Smooth muscle cell (in vitro differentiated cells): ENCODE measurements around the gene HK1. TPM values are rescaled to one million over a fixed set of nuclear protein-coding genes. Genes with fewer than 3 reads are reported as not detected.
A peak's percentile ranks its signal among the peaks of the same experiment; 100 is the strongest.

Source experiments
- DNase-seq: peaks from one replicate; lab custom pipeline; 2025; ENCODE audit not compliant: unreplicated experiment; lab: John Stamatoyannopoulos, UW
- H2AFZ ChIP-seq: fragments of 200-600 bp; sonication (generic); 2 replicates; pipeline ENCODE4 v1.6.0; 2016; ENCODE audit warnings: antibody characterized with exemption, low read depth, mild to moderate bottlenecking
- H3F3A ChIP-seq: fragments of 200-600 bp; sonication (generic); 2 replicates; pipeline ENCODE4 v1.6.0; 2017; ENCODE audit warnings: antibody characterized with exemption, low read depth
- H3K27ac ChIP-seq: fragments of 200-600 bp; sonication (generic); 2 replicates; pipeline ENCODE4 v1.5.1; 2016; ENCODE audit warnings: low read depth, mild to moderate bottlenecking
- H3K27me3 ChIP-seq: fragments of 200-600 bp; sonication (generic); 2 replicates; pipeline ENCODE4 v1.6.1; 2016; ENCODE audit warnings: low read depth, mild to moderate bottlenecking
- H3K36me3 ChIP-seq: fragments of 200-600 bp; sonication (generic); 2 replicates; pipeline ENCODE4 v1.5.1; 2016; ENCODE audit warnings: low read depth
- H3K4me1 ChIP-seq: fragments of 200-600 bp; sonication (generic); 2 replicates; pipeline ENCODE4 v1.5.1; 2016; ENCODE audit warnings: low read depth
- H3K4me2 ChIP-seq: fragments of 200-600 bp; sonication (generic); 2 replicates; pipeline ENCODE4 v1.6.0; 2016; ENCODE audit warnings: mild to moderate bottlenecking
- H3K4me3 ChIP-seq: fragments of 200-600 bp; sonication (generic); 2 replicates; pipeline ENCODE4 v1.5.1; 2016; ENCODE audit warnings: mild to moderate bottlenecking
- H3K79me2 ChIP-seq: fragments of 200-600 bp; sonication (generic); 2 replicates; pipeline ENCODE4 v1.6.0; 2016; ENCODE audit warnings: low read depth, mild to moderate bottlenecking
- H3K9ac ChIP-seq: fragments of 200-600 bp; sonication (generic); 2 replicates; pipeline ENCODE4 v1.6.0; 2016; ENCODE audit warnings: low read depth
- H3K9me3 ChIP-seq: fragments of 200-600 bp; sonication (generic); replicated peaks from 2 replicates; pipeline ENCODE4 v1.5.1; 2016; ENCODE audit warnings: low read depth
- H4K20me1 ChIP-seq: fragments of 200-600 bp; sonication (generic); 2 replicates; pipeline ENCODE4 v1.6.0; 2016; ENCODE audit warnings: low read depth
- WGBS: methylation state at CpG from one replicate; pipeline ENCODE4 v1.1.7; 2016; ENCODE audit warnings: low lambda C conversion rate; 5-methylcytosine and 5-hydroxymethylcytosine counted together
- polyA plus RNA-seq: library from polyadenylated mRNA; unstranded; fragments of >200 nt; fragmentation: Nextera tagmentation; extraction: Ambion mirVana; gene quantifications from 2 replicates; pipeline ENCODE4 v1.2.1, GENCODE V29; 2016
- total RNA-seq: library from RNA; depleted of rRNA; stranded (reverse); fragments of >200 nt; gene quantifications from 2 replicates; pipeline ENCODE4 v1.2.3, GENCODE V29; 2014
- TF ChIP-seq, protein P1 (sequence below): fragments of 200-600 bp; sonication (generic); IDR thresholded peaks from 2 replicates; pipeline ENCODE4 v1.5.1; 2017; ENCODE audit warnings: borderline replicate concordance, mild to moderate bottlenecking, antibody characterized with exemption; ENCODE audit not compliant: insufficient read depth, poor library complexity, severe bottlenecking

The HK1 gene
- total and polyA plus RNA-seq, 2 experiments from 2014 or later = 62.7 to 123 TPM

DNA sequence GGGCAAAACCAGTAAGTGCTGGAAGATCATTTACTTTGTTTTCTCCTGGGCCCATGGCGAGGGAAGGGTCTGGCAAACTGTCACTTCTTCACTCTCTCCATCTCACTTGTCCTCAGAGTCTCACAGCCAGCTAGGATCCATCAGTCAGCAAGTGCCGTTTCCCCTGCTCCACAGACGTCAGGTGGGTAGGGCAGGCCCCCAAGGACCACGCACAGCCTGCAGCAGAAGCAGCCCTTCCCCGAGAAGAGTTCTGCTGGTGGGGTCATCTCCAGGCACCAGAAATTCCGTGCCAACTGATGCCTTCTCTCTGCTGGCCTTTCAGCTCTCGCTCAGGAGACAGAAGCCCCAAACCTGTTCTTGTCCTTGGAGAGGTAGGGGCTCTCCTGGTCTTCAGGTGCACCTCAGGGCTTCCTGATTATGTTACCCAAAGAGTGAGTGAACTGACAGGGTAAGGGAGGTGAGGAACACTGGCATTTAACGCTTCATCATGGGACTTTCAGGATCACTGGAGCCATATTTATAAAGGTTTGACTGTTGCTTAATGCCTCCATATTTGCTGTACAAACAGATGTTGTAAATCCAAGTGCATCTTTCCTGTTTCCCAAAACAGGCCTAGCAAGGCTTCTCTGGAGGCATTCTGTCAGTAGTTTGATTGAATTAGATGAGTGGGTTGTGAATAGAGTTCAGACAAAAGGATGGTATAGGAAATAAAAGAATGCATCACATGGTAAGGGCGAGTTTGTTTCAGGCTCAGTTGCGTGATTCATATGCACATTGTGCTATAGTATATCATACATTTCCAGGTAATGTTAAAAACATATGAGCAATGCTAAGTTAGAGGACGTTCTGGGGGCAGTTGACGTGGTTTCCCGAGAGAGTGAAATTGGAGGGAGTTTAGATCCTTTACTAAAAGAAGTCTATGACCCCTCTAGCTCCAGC, 159.3 kb downstream of the HK1 start:
- TF ChIP-seq, protein P1, sequence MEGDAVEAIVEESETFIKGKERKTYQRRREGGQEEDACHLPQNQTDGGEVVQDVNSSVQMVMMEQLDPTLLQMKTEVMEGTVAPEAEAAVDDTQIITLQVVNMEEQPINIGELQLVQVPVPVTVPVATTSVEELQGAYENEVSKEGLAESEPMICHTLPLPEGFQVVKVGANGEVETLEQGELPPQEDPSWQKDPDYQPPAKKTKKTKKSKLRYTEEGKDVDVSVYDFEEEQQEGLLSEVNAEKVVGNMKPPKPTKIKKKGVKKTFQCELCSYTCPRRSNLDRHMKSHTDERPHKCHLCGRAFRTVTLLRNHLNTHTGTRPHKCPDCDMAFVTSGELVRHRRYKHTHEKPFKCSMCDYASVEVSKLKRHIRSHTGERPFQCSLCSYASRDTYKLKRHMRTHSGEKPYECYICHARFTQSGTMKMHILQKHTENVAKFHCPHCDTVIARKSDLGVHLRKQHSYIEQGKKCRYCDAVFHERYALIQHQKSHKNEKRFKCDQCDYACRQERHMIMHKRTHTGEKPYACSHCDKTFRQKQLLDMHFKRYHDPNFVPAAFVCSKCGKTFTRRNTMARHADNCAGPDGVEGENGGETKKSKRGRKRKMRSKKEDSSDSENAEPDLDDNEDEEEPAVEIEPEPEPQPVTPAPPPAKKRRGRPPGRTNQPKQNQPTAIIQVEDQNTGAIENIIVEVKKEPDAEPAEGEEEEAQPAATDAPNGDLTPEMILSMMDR = no peak
- Histone ChIP-seq H4K20me1 (no peaks in the 10 kb centered on the region), H3K4me1 (peaks cover 17% of the 10 kb centered on the region), H3K27me3 (no peaks in the 10 kb centered on the region), H3K36me3 (no peaks in the 10 kb centered on the region), H2AFZ (no peak overlapping the region), H3K4me2 (peak overlapping the region; percentile 76), H3K4me3 (no peak overlapping the region), H3K79me2 (no peaks in the 10 kb centered on the region), H3K9me3 (no peaks in the 10 kb centered on the region), H3K27ac (peak overlapping the region; percentile 85), H3F3A (peaks cover 9% of the 10 kb centered on the region), H3K9ac (peak overlapping the region; percentile 58)
- no peak for DNase-seq
- WGBS = 89% methylated on average over 13 of the region's 13 CpGs

DNA sequence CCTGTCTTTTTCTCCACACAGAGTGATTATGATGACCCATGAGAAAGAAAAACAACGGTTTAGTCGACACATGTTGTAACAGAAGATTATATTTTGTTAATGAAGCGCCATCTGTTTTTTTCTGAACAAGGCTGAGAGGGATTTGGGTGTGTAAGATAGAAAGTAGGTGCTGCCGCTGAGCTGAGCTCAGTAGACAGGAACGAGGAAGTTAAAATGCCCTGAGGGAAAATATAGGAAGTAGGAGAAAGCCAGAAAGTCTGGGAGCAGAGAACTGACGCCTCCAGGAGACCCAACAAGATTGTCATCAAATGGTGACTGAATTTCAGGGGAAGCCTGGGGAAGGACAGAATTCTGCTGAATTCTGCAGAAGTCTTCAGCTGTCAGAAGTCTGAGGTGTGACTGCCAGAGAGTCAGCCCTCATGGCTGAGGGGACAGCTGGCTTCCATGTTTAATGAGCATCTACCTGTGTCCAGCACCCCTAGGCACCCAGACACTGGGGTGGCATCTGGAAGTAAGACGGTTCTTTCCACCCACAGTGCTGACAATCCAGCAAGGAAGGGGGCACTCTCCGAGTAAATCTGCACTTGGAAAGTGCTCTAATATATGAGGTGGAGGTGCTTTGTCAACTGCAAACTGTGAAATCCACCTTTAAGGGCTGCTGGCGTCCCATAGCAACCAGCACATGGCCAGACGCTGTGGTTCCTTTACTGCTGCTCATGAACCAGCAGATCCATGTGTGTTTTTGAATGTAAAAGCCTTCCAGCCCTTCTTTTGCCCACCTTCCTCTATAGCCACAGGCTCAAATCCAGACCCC, 160.4 kb downstream of the HK1 start:
- 28% methylated on average over 10 of the region's 10 CpGs for WGBS
- Histone ChIP-seq H3K27ac (peak overlapping the region; percentile 85), H3K4me3 (no peak overlapping the region)

GRCh38 chr10:69439350-69439739, 161.0 kb downstream of the HK1 start:
- H3K27me3 ChIP-seq = no peaks in the 10 kb centered on the region
- H2AFZ ChIP-seq = no peak overlapping the region
- H3K4me2 ChIP-seq = peak overlapping the region; percentile 76
- H3K27ac ChIP-seq = peak overlapping the region; percentile 85
- no peak overlapping the region for H3K9ac ChIP-seq
- H4K20me1 ChIP-seq = no peaks in the 10 kb centered on the region
- H3K79me2 ChIP-seq = no peaks in the 10 kb centered on the region
- DNase-seq = no peak
- H3K4me1 ChIP-seq = peaks cover 17% of the 10 kb centered on the region
- H3K36me3 ChIP-seq = no peaks in the 10 kb centered on the region
- peaks cover 9% of the 10 kb centered on the region for H3F3A ChIP-seq
- WGBS = 91% methylated on average over 5 of the region's 5 CpGs
- H3K9me3 ChIP-seq = no peaks in the 10 kb centered on the region
- no peak overlapping the region for H3K4me3 ChIP-seq
- TF ChIP-seq, protein P1 = no peak

More for the DNA sequence above, 160.4 kb downstream of the HK1 start:
- Histone ChIP-seq H3K4me1 (peaks cover 17% of the 10 kb centered on the region), H3K79me2 (no peaks in the 10 kb centered on the region), H3F3A (peaks cover 9% of the 10 kb centered on the region), H4K20me1 (no peaks in the 10 kb centered on the region), H3K4me2 (peak overlapping the region; percentile 76), H3K36me3 (no peaks in the 10 kb centered on the region), H3K27me3 (no peaks in the 10 kb centered on the region), H2AFZ (peak overlapping the region; percentile 68), H3K9ac (peak overlapping the region; percentile 58), H3K9me3 (no peaks in the 10 kb centered on the region)
- no peak for DNase-seq
- TF ChIP-seq, protein P1 = no peak
